SK-N-MC (cell line): ENCODE results near the gene PLXDC2.

Experiments used
- EZH2 ChIP-seq: fragments of 200-600 bp; sonication (generic); IDR thresholded peaks from one replicate; pipeline ENCODE4 v1.6.1; 2017; ENCODE audit warnings: antibody characterized with exemption
- FOXP2 ChIP-seq: optimal IDR thresholded peaks from 2 replicates; pipeline ENCODE3; 2011; ENCODE audit warnings: mild to moderate bottlenecking, moderate library complexity; ENCODE audit not compliant: insufficient read depth; ENCODE audit errors: extremely low read length, control extremely low read depth
- POLR2AphosphoS5 ChIP-seq: IDR thresholded peaks from 2 replicates; pipeline ENCODE4 v1.6.1; 2012; ENCODE audit warnings: mild to moderate bottlenecking, low read depth, low read length, borderline replicate concordance

- TF ChIP-seq POLR2AphosphoS5 (no peak), FOXP2 (no peak), EZH2 (no peak)
Observed at GRCh38 chr10:19815036-19815730, 1.0 kb upstream of the PLXDC2 start.
